Fibroblast of upper back skin (primary cell): Measurements from ENCODE around the gene ACOT9.
"Not testable (repeated sequence)": the region's sequence is repeated elsewhere in the genome, so short reads cannot be mapped to it uniquely, and the experiment has no call there.

Experiments used
- DNase-seq: peaks from one replicate; pipeline ENCODE4 v3.0.0-alpha.2; 2013

The ACOT9 gene

DNA sequence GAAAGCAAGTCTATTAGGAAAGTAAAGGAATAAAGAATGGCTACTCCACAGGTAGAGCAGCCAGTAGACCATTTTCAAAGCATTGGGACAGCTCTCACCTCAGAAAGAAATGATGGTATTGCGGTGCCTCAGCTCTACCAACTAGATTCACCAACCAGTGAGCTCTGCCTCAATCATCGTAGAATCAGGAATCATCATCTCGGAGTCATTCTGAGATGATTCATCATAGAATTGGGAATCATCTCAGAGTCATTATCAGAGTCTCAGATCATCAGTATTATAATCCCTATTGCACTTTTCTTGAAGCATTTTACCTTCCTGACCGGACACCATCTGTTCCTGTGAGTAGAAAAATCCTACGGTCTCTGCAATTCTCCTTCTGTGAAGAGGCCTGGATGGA, 22.4 kb upstream of the ACOT9 start:
- DNase-seq, result peak; percentile 19

DNA sequence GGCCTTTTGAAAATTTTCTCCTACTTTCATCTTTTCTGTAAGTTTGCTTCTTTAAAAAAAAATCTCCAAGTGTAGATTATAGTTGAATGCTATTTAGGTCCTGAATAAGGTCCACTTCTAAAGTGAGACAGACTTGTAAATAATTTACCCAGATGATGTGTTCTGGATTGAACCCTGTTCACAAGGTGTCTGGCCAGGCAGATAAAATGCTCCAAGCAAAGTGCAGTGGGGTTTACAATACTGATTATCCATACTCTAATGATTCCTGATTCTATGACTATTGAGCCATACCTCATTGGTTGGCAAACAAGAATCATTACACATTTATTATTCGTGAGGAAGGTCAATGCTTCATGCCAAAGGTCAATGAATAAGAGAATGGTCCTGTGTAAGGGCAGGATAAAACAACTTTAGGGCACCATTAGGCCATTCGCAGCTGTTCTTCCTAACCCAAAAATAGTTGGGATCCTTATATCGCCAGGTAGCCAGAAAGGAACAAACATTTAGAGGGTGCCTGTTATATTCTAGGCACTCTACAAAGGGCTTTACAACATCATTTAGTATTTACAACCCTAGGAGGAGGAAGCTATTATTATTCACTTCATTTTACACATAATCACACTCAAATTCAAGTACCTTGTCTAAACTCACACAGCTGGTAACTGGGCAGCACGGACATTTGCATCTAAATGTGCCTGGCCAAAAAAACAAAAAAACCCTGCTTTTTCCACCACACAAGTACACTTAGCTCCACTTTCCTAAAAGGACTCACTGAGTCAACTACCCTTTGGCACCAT, 21.3 kb upstream of the ACOT9 start:
- DNase-seq, result no peak

DNA sequence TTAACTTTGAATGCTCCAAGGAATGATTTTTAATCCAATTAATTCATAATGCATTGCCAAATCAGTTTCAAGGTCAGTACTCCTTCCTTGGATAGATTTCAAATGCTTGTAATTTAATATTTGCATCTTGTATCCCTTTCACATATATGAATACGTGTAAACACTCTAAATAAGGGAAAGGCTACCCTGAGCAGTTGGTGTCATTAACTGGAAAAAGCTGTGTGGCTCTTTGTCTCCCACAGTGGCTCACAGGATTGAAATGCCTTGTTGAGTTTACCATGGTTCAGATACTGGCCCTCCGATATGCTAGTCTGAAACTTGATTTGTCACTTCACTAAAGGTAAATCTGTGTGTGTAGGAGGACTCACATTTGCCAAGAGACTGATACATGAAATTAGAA, 16.7 kb upstream of the ACOT9 start:
- DNase-seq, result no peak

DNA sequence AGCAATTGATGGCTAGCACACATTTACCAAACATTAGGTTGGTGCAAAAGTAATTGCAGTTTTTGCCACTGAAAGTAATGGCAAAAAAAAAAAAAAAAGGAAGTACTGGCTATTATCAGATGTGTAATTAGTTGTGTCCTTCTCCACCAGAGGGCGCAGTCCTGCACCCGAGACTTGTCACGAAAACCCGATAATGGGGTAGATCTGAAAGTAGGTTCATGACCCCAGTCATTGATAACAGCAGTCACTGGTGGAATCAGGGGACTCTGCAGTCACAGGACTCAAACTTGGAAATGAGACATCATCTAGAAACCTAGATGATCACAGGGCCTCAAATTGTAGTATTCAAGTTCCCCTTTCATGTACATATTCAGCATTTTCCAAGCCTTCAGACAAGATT, 13.1 kb upstream of the ACOT9 start:
- DNase-seq, result peak; percentile 46

DNA sequence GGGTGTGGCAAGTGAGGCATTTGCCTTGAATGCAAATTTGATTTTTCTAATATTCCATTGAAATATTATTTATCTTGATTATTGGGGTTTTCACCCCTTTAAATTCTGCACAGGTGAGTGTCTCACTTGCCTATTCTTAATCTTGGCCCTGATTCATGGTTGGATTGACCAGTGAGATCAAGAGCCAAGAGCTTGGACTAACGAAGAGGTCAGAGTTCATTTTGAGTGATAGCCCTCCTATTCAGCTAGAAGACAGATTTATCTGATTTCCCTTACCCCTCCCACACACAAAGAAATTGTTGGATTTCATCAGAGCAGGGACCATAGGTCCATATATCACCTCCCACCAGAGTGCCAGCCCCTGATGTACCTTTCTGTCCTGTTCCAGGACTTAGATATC, 11.6 kb upstream of the ACOT9 start:
- no peak for DNase-seq

DNA sequence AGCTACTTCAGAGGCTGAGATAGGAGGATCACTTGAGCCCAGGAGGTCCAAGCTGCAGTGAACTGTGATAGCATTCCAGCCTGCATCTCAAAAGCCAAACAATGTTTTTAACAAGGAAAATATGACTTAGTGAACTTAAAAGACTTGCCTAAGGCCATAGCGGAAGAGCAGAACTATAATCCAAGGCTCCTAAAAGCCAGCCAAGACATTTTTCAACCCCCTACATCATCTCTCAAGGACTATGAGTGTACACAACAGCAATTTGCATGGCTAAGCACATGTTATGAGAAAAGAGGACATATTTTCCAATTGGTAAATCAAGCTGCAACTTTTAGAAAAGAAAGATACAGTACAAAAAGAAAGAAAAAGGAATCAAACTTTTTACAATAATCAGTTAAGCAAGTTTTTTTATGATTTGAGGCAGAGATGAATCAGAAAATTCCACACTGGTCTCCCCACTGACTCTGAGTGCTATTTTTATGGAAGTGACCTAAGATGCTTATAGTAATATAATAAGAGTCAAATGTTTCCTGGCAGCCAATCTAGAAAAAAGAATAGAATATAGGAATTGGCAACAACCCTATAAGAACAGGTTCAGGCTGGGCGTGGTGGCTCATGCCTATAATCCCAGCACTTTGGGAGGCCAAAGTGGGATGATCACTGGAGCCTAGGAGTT, 9.8 kb upstream of the ACOT9 start:
- DNase-seq, result peak; percentile 52

DNA sequence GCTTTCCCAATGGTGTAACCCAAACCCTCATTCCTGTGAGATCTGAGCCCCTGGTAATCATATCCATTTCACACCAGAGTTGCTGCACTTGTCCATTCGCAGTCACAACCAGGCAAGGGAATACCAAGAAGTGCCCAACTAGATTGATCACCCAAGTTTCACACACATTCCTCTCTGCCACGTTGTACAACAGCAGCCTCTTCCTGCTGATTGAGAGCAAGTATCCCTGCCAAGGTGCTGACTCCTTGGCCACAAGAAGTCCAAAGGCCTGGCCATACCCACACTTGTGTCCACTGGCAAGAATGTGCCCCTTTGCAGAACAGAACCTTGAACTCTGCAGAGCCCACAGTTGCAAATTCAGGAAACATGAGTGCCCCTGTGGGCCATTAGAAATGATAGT, 6.5 kb upstream of the ACOT9 start:
- DNase-seq, result no peak

DNA sequence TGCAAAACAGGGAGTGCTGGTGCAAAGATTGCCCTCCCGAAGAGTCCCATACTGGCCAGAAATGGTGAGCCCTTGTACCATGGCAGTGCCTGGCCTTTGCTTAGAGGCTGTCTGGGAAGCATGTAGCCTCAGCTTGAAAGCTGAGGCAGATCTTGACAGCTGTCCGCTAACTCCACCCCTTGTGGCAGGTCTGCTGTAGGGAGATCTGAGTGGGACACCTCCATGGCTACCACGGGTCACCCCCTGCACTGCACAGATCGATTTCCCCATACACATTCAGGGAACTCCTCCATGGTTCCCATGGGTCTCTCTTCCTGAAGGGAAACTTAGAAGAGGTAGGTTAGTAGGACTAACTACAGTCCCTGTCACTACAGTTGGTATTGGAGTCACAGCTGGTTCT, 6.1 kb upstream of the ACOT9 start:
- DNase-seq, result no peak

DNA sequence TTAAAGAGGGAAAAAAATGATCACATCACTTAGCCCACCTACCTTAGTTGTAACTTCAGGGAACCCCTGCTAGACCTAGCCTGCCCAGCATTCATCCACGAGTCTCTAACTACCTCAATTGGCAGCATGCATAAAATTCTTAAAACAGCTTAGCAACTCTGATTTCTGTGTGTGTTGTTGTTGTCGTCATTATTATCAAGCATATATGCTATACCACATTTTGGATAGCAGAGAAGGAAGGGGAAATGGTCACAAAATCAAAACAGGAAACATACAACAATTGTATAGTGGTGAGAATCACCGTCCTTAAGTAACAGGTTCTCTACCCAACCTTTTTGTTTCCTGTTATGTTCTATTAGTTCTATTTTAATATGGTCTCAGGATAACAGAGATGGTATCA, 2.7 kb upstream of the ACOT9 start:
- DNase-seq, result no peak

DNA sequence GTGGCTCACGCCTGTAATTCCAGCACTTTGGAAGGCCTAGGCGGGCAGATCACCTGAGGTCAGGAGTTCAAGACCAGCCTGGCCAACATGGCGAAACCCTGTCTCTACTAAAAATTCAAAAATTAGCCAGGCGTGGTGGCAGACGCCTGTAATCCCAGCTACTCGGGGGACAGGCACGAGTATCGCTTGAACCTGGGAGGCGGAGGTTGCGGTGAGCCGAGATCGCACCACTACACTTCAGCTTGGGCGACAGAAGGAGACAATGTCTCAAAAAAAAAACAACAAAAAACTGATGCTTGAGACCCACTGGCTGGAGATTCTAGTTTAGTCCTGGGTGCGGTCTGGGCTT, 521 bp upstream of the ACOT9 start:
- DNase-seq, result not testable (repeated sequence)

DNA sequence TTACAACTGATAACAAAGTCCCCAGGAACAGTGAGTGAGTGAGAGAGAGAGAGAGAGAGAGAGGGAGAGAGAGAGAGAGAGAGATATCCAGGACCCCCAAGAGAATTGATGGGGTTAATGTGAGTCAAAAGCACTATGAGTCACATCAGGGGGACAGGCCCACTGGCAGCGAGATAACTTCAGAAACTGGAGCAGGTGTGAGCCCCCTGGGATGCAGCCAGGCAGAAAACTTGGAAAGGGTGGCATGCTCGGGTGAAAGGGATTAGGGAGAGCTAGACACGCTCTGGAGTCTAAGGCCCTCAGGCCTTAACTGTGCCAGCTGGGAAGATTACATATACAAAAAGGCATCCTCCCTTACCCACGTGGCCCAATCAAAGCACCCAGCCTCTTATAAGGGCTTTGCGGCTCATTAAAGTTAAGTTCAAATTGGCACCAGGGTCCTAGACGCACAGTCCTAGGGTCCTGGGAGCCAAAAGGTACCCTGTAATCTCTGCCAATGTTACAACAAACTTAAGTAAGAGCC, 841 bp downstream of the ACOT9 start:
- DNase-seq, result peak; percentile 53

DNA sequence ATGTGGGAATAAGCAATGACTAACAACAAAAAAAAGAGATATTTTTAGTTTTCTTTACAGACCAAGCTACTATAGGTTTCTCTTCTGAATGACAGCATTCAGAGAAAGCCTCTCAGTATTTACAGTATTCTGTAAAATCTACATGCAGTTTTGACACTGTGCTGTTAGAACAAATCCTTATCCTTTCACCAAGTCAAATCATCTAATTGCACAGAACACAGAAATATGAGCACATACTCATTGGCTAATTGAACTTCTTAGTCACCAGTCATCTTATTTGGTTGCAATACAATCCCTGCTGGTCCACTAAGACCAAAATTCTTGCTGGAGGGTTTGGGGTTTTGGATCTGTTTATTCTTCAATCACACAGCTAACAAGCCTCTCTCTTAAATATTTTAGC, 5.7 kb downstream of the ACOT9 start:
- peak; percentile 2 for DNase-seq

DNA sequence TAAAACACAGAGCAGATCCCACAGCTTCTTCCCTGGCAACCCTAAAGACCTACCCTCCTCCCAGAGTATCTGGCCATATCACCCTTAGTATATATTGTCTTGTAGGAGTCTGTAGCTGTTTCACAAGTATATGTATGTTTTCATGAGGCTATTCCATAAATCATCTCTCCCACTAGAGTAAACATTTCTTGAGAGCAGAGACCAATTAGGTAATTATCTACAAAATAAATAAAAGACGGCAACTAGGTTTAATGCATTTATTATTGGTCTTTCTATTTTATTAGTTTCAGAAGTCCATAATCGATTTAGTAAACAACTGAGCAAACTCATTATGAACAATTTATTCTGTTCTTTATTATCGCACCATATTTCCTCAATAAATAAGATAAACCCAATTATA, 7.0 kb downstream of the ACOT9 start:
- DNase-seq, result no peak

DNA sequence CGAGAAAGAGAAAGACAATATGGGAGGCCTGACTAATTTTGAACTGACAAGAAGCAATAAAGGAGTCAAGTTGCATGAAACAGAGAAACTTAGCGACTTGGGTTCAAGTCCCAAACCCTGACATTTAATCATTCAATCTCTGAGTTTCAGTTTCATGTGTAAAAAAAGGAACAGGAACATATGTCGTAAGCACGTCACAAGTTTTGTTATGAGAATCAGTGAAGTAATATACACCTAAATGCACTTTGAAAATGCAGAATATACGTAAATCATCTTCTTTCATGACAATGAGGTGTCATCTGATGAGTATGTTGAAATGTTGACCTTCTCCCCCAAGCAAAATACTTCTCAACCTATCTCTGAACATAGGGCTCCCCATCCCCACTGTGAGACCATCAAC, 10.4 kb downstream of the ACOT9 start:
- DNase-seq, result no peak

DNA sequence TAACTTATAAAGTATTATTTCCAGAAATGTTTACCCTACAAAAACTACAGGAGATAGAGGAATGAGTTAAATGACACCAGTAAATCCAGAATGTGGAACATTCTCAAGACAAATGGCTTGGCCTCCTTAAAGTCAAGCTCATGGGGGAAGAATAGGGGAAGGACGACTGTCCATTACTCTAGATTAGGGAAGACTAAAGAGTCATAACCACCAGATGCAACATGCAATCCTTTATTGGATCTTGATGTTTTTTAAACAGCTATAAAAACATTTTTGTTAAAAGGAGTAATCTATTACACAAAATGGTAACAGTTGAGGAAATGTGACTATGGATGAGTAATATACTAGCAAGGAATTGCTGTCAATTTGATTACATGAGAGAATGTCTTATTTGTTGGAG, 11.1 kb downstream of the ACOT9 start:
- DNase-seq, result no peak

DNA sequence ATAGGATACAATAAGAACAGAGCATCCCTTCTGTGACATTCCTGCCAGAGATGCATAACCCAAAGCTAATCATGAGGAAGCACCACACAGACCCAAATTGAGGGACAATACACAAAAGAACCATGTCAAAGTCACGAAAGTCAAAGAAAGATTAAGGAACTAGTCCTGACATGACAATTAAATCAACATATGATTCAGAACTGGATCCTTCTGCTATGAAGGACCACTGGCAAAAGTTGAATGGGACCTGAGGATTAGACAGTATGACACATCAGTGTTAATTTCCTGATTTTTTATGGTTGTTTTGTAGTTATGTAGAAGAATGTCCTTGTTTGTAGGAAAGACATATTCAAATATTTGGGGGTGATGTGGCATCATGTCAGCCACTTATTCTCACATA, 13.9 kb downstream of the ACOT9 start:
- DNase-seq, result no peak

DNA sequence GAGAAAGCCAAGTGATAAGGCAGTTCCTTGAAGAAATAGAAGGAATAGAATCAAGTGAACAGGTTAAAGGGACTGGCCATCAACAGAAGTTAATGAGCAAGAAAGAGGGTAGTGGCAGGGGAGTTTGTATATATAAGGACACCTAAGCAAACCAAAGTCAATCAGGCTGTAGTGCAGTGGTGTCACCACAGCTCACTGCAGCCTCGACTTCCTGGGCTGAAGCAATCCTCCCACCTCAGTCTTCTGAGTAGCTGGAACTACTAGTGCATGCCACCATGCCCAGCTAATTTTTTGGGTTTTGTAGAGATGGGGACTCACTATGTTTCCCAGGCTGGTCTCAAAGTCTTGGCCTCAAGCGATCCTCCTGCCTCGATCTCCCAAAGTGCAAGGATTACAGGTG, 15.9 kb downstream of the ACOT9 start:
- DNase-seq, result no peak

DNA sequence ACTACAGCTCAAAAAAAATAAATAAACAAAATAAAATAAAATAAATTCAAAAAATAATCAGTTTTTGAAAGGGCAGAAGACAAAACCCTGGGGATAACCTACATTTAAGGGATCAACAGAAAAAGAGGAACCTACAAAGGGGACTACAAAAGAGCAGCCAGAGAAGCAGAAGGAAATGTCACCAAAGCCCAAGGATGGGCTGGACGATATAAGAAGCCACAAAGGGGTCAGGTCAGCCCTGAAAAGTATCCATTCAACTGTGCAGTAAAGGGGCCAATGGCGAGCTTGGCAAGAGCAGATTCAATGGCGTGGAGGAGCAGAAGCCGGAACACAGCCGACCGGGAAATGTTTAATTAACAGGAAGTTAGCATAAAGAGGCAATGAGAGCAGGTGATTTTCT, 16.9 kb downstream of the ACOT9 start:
- no peak for DNase-seq

DNA sequence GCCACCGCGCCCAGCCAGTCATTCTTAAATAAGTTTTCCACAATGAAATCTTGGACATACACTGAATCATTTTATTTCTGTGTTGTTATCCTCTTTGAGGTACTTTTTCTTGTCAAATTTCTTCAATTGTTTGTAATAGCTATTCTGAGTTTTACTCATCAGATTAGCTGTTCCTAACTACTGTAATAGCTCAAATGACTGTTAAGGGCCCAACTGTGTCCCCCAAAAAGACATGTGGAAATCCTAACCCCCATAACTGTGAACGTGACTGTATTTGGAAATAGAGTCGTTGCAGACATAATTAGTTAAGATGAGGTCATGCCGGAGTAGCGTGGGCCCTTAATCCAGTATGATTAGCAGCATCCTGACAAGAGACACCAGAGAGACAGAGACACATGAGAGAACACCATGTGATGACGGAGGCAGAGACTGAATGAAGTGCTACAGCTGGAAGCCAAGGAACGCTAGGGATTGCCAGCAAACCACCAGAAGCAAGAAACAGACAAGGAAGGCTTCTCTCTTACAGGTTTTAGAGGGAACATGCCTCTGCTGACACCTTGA, 22.9 kb downstream of the ACOT9 start:
- no peak for DNase-seq

DNA sequence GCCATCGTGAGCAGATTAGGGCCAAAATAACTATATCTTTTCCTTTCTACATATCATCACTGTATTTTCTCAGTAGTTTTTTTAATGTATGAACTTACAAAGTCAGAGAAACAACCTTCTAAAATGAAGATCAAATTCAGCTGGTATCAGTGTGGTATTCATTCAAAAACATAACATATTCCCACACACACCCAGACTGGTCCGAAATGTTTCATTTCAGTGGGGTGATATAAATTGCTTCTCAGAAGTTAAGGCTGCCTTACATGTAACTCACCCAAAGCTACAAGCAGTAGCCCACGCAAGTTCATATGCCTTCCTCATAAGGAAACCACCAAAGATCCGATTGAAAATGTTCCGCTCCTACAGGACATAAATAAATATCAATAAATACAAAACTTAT, 37.8 kb downstream of the ACOT9 start:
- no peak for DNase-seq

DNA sequence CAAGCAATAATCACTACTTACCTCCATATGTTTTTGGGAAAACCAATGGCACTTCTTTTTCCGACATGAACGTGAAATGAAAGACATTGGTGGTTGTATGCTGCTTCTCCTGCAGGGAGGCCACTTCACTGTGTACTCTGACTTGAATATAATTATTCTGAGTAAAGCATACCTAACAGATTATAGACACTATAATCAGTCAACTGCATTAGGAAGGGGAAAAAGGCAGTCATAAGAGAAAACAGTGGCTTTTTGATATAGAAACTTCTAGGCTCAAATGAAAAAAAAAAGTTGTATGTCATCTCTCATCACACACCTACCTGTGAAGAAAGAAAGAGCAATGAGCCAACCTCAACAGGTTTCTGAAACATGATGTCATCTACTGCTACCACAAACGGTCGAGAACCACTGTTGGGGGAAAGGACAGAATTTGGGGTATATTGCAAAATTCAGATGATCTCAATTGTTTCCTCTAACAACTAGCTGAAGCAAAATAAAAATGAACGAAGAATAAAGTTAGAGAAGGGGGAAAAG, 38.3 kb downstream of the ACOT9 start:
- no peak for DNase-seq

DNA sequence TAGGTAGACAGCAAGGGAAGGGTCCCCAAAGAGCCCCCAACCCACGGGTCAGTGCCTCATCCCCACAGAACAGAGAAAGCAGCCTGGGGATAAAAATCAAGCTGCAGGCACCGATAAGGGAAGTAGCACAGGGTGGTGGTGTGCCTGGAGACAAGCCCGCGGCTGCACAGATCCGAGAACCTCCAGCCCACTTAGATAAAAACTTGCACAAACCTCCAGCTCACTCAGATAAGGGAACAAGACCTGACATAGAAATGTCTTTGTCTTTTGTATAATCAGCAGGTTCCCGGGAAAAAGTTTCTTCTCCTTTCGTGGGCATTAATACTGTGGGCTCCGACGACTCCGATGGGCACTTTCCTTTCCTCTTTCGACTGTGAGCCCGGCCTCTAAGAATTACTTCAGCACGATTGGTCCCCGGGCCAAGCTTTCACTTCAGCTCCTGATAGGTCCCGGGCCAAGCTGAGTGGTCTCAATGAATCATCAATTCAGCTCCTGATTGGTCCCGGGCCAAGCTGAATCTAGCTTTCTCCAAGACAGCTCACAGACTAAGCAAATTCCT, 43.4 kb downstream of the ACOT9 start:
- DNase-seq, result peak; percentile 11

DNA sequence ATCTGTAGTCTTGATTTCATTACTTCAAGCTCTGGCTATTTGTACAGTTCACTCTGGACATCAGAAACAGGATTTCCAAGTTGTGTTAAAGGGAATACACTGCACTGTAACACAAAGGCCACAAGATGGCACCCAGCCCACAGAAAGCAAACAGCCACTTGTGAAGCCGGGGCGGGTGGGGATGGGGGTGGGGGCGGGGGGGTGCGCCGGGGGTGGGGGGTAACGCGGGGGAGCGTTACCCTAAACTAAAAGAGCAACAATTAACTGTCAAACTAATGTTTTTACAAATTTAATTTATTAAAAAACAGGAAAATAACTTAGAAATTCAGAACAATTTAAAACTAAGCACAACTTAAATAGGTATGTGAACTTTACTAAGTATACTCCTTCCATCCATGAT, 48.5 kb downstream of the ACOT9 start:
- DNase-seq, result peak; percentile 50

DNA sequence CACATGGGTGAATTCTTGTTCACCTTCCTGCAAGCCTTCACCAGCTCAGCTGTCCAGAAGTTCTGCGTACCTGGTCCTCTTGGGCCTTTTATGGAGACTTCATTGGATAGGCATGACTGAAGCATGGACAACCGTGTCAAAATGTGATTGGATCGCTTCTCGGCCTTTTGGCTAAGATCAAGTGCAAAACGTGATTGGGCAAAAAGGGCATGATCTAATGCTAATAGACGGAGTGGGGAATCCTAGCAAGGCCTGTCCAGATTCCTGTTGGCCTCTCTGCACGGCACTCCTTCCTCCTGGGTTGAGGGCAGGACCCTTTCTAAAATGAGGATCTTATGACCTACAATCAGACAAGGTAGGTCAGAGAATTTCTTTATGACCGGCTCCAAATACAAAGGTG, 50.9 kb downstream of the ACOT9 start:
- DNase-seq, result no peak
